ENCODE results near the gene ISLR.

DNA sequence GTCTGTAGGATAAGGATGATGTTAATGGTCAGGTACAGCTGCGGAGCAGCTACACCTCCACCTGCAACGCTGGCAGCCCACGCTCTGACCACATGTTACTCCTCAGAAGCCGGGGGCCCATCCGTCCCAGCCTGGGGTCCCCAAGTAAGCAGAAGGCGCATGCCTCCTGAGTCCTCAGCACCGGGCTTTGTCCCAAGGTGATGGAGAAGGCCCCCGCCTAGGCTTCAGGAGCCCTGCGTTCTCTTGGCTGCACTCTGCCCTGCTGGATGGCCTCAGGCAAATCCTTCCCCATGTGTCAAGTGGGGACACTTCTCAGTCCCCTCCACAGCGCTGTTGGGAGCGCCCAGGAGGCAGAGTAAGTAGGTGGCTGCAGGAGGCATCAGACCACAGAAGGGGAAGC lies 14.7 kb downstream of the ISLR start:
- no peak for TF ChIP-seq CTCF (conservative IDR thresholded peaks at IDR 0.05; ENCODE audit: low read depth, low read length)
- TF ChIP-seq RAD21 (IDR thresholded peaks at IDR 0.05; ENCODE audit: low read length) = no peak
- no peak for TF ChIP-seq RCOR1 (IDR thresholded peaks at IDR 0.05; ENCODE audit: insufficient replicate concordance, low read length)
- no peak for TF ChIP-seq MAFK (IDR thresholded peaks at IDR 0.05; ENCODE audit: low read depth, low read length)
- TF ChIP-seq CEBPB (IDR thresholded peaks at IDR 0.05; ENCODE audit: low read depth, low read length) = no peak
- TF ChIP-seq FOS (IDR thresholded peaks at IDR 0.05; ENCODE audit: low read depth, low read length) = no peak
- no peak for TF ChIP-seq POLR2A (IDR thresholded peaks at IDR 0.05; ENCODE audit: low read depth, low read length)
- no peak for TF ChIP-seq MXI1 (IDR thresholded peaks at IDR 0.05; ENCODE audit: borderline replicate concordance, low read depth, low read length)
- TF ChIP-seq, protein P1, sequence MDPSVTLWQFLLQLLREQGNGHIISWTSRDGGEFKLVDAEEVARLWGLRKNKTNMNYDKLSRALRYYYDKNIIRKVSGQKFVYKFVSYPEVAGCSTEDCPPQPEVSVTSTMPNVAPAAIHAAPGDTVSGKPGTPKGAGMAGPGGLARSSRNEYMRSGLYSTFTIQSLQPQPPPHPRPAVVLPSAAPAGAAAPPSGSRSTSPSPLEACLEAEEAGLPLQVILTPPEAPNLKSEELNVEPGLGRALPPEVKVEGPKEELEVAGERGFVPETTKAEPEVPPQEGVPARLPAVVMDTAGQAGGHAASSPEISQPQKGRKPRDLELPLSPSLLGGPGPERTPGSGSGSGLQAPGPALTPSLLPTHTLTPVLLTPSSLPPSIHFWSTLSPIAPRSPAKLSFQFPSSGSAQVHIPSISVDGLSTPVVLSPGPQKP (IDR thresholded peaks at IDR 0.05; ENCODE audit: borderline replicate concordance, low read depth, low read length) = no peak
- no peak for TF ChIP-seq SMC3 (IDR thresholded peaks at IDR 0.05; ENCODE audit: low read depth, low read length)
- TF ChIP-seq MAZ (IDR thresholded peaks at IDR 0.05; ENCODE audit: borderline replicate concordance, low read depth, low read length) = no peak
- no peak for TF ChIP-seq BHLHE40 (IDR thresholded peaks at IDR 0.05; ENCODE audit: low read depth, low read length)
- no peak for TF ChIP-seq RFX5 (IDR thresholded peaks at IDR 0.05; ENCODE audit: low read depth, low read length)
